Upper lobe of left lung (tissue), 6 donors: ENCODE results near the gene GATC. TPM values are rescaled to one million over a fixed set of nuclear protein-coding genes. Genes with fewer than 3 reads are reported as not detected.

Source experiments
- ATAC-seq, 2 donors: fragments of 200-7000 bp; cut with Tn5 transposase; one replicate each; pipeline ENCODE4 v1.9.1; 2022; ENCODE audit warnings: mild to moderate bottlenecking in 2 of 2, moderate library complexity in 2 of 2; ENCODE audit not compliant: low FRiP score in 2 of 2
- DNase-seq, 2 donors: peaks; one replicate each; pipeline ENCODE4 v3.0.0-alpha.2; 2019 to 2020
- H3K27ac ChIP-seq, 4 donors: fragments of 200-600 bp; sonication (generic); one replicate each; pipeline ENCODE4 v1.5.1; 2016 to 2019
- H3K27me3 ChIP-seq, 4 donors: fragments of 200-600 bp; sonication (generic); one replicate each; pipeline ENCODE4 v1.5.1; 2017 to 2019
- H3K36me3 ChIP-seq, 4 donors: fragments of 200-600 bp; sonication (generic); one replicate each; pipeline ENCODE4 v1.5.1; 2016 to 2019
- H3K4me1 ChIP-seq, 4 donors: fragments of 200-600 bp; sonication (generic); one replicate each; pipeline ENCODE4 v1.5.1; 2018 to 2019
- H3K4me3 ChIP-seq, 4 donors: fragments of 200-600 bp; sonication (generic); one replicate each; pipeline ENCODE4 v1.5.1; 2017 to 2019; ENCODE audit warnings: mild to moderate bottlenecking in 2 of 4, moderate library complexity in 1 of 4
- H3K9me3 ChIP-seq, 4 donors: fragments of 200-600 bp; sonication (generic); one replicate each; pipeline ENCODE4 v1.5.1; 2018 to 2019
- CTCF ChIP-seq, 6 experiments: fragments of 450-650 bp in 4 of 6; fragments of 200-600 bp in 2 of 6; sonication (generic) in 2 of 6; IDR thresholded peaks; one replicate each; pipeline ENCODE4 v1.5.1; 2016 to 2019; ENCODE audit warnings: antibody characterized with exemption in 6 of 6
- EP300 ChIP-seq, 4 donors: sonication (generic); formaldehyde crosslinking; IDR thresholded peaks; one replicate each; pipeline ENCODE4 v1.5.1; 2017; ENCODE audit warnings: antibody characterized with exemption in 4 of 4, control low read depth in 2 of 4
- POLR2A ChIP-seq, 4 donors: fragments of 450-650 bp; IDR thresholded peaks; one replicate each; pipeline ENCODE4 v1.5.1; 2016 to 2017; ENCODE audit warnings: antibody characterized with exemption in 4 of 4, mild to moderate bottlenecking in 2 of 4
- POLR2AphosphoS5 ChIP-seq, 2 donors: sonication (generic); formaldehyde crosslinking; IDR thresholded peaks; one replicate each; pipeline ENCODE4 v1.5.1; 2017; ENCODE audit warnings: antibody characterized with exemption in 2 of 2
- WGBS, 2 donors: methylation state at CpG; one replicate each; pipeline ENCODE4 v1.1.5; 2017 to 2018; 5-methylcytosine and 5-hydroxymethylcytosine counted together
- total RNA-seq, 6 donors: library from RNA; depleted of rRNA in 4 of 6; stranded (reverse); fragments of >200 nt in 4 of 6; gene quantifications; one replicate each; pipeline versions ENCODE4 v1.1.0 to v1.2.1, GENCODE V29; 2016 to 2021
- donor health status: DM: no; HTN: no; CAD: no; lungs with moderate emphysema.
- donor health status: DM: no; HTN: yes; CAD: no; lungs with severe emphysema.

The GATC gene
- total RNA-seq, 6 donors from 2014 or later, result 11.8 to 35.6 (median 22.5) TPM

GRCh38 chr12:120474616-120474960, 28.3 kb downstream of the GATC start:
- Histone ChIP-seq H3K36me3 (no peaks in the 10 kb centered on the region), H3K9me3 (no peaks in the 10 kb centered on the region), H3K4me1 (peaks cover 8 to 11% (median 10%) of the 10 kb centered on the region in 4 donors), H3K4me3 (no peak overlapping the region), H3K27me3 (no peaks in the 10 kb centered on the region), H3K27ac (no peak overlapping the region)
- ATAC-seq (peak in 1 of 2 donors; percentile 42), DNase-seq (no peak)
- TF ChIP-seq EP300 (IDR thresholded peaks at IDR 0.05) (no peak), POLR2A (IDR thresholded peaks at IDR 0.05) (no peak), POLR2AphosphoS5 (IDR thresholded peaks at IDR 0.05) (no peak), CTCF (IDR thresholded peaks at IDR 0.05) (no peak)
- WGBS, 2 donors, result 5 to 36% methylated on average over 2 of the region's 2 CpGs

GRCh38 chr12:120475643-120476042, 29.4 kb downstream of the GATC start:
- Histone ChIP-seq H3K4me1 (peaks cover under 1 to 4% (median 2%) of the 10 kb centered on the region in 4 donors), H3K9me3 (no peaks in the 10 kb centered on the region), H3K36me3 (no peaks in the 10 kb centered on the region), H3K27me3 (no peaks in the 10 kb centered on the region), H3K4me3 (no peak overlapping the region), H3K27ac (no peak overlapping the region)
- 95 to 100% methylated on average over 1 of the region's 1 CpG for WGBS, 2 donors
- TF ChIP-seq POLR2AphosphoS5 (IDR thresholded peaks at IDR 0.05) (no peak), CTCF (IDR thresholded peaks at IDR 0.05) (no peak), EP300 (IDR thresholded peaks at IDR 0.05) (no peak), POLR2A (IDR thresholded peaks at IDR 0.05) (no peak)
- DNase-seq, result no peak
- no peak for ATAC-seq

- H3K9me3 ChIP-seq, result no peaks in the 10 kb centered on the region
- H3K36me3 ChIP-seq, result no peaks in the 10 kb centered on the region
- DNase-seq (no peak), ATAC-seq (no peak)
- H3K27me3 ChIP-seq, result no peaks in the 10 kb centered on the region
- H3K27ac ChIP-seq, result no peak overlapping the region
- TF ChIP-seq POLR2A (IDR thresholded peaks at IDR 0.05) (no peak), CTCF (IDR thresholded peaks at IDR 0.05) (no peak), EP300 (IDR thresholded peaks at IDR 0.05) (no peak), POLR2AphosphoS5 (IDR thresholded peaks at IDR 0.05) (no peak)
- no peaks in the 10 kb centered on the region for H3K4me1 ChIP-seq
- no peak overlapping the region for H3K4me3 ChIP-seq
- WGBS, 2 donors, result 83 to 88% methylated on average over 1 of the region's 1 CpG
These were observed 33.2 kb downstream of the GATC start for GRCh38 chr12:120479458-120479857.

- H3K36me3 ChIP-seq, result no peaks in the 10 kb centered on the region
- no peaks in the 10 kb centered on the region for H3K27me3 ChIP-seq
- no peak for ATAC-seq
- 89 to 100% methylated on average over 1 of the region's 1 CpG for WGBS, 2 donors
- no peaks in the 10 kb centered on the region for H3K9me3 ChIP-seq
- H3K4me1 ChIP-seq, result no peaks in the 10 kb centered on the region
- TF ChIP-seq POLR2AphosphoS5 (IDR thresholded peaks at IDR 0.05), result no peak
- no peak for TF ChIP-seq CTCF (IDR thresholded peaks at IDR 0.05)
- no peak for TF ChIP-seq EP300 (IDR thresholded peaks at IDR 0.05)
- no peak for TF ChIP-seq POLR2A (IDR thresholded peaks at IDR 0.05)
- H3K4me3 ChIP-seq, result no peak overlapping the region
- H3K27ac ChIP-seq, result no peak overlapping the region
- DNase-seq, result no peak
These were observed 34.0 kb downstream of the GATC start for GRCh38 chr12:120480211-120480610.

- DNase-seq (no peak), ATAC-seq (no peak)
- Histone ChIP-seq H3K27me3 (no peaks in the 10 kb centered on the region), H3K36me3 (no peaks in the 10 kb centered on the region), H3K9me3 (no peaks in the 10 kb centered on the region), H3K4me1 (no peaks in the 10 kb centered on the region), H3K4me3 (no peak overlapping the region), H3K27ac (no peak overlapping the region)
- TF ChIP-seq POLR2A (IDR thresholded peaks at IDR 0.05), result no peak
- no peak for TF ChIP-seq POLR2AphosphoS5 (IDR thresholded peaks at IDR 0.05)
- no peak for TF ChIP-seq CTCF (IDR thresholded peaks at IDR 0.05)
- no peak for TF ChIP-seq EP300 (IDR thresholded peaks at IDR 0.05)
- WGBS, 2 donors, result 91 to 93% methylated on average over 9 of the region's 9 CpGs
These were observed 35.0 kb downstream of the GATC start for GRCh38 chr12:120481022-120481767.
